ENCODE measurements around the gene FUT7.

Gene FUT7

GRCh38 chr9:137000177-137000930 lies 31.5 kb downstream of the FUT7 start:
- DNase-seq: no peak

DNA sequence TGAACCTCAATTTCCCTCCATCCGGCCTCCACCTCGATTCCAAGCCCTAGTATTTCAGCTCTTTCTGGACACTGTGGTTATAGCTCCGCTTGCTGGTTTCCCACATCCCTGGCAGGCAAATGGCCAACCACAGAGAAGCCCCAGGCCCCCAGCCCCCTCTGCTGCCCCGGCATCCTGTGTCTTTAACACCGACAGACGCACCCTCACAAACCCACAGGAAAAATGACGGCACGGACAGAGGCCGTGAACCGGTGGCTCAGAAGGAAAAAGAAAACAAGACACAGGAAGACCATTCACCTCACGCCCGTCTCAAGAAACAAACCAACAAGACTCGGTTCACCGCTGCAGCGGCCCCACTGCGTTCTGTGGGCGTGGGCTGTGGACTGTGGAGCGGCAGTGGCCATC lies 34.1 kb downstream of the FUT7 start:
- DNase-seq: no peak

GRCh38 chr9:136997371-136997770 lies 34.5 kb downstream of the FUT7 start:
- DNase-seq: no peak

DNA sequence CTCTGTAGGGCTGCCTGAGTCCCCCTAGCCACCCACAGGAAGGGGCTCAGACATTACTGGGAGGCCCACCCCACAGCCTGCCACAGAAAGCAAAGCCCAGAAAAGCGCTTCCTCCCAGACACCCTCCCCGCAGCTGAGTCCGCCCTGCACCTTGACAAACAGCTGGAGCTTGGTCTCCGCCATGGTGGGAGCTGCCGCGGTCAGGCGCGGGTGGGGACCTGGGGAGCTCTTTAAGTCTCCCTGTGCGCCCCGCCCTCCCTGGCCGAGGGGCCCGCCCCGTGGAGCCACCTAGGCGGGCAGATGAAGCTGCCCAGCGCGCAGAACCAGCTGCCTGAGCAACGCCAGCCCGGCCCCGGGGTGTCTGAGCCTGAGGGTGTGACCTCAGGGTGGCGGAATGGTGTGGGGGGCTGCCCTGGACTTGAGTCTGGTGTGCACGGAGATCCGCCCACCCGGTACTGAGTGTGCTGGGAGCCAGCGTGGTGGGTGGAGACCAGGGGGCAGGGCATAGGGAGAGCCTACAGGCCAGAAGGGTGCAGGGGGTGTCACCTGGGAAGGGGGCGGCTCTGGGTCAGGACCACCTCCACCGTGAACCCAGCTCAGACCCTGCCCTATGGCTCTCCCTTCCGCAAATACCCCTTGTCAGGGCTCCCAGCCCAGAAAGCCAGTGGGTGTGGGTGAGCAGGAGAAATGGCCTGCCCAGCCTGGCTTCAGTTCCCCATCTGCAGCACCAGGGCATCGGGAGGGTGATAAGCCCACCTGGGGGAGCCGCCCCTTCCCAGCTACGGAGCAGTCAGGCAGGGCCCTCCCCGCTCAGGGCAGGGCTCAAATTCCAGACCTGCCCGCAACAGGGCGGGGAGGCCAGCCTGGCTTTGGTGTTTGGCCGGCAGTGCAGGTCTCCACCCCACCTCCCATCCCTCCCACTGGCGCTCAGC lies 35.3 kb downstream of the FUT7 start, which contains the start of gene CLIC3:
TSS of gene CLIC3 (minus strand) at position 208 of the 932 bp plus-strand sequence. CDS start at position 183, 25 bp downstream.
- peak in 1 of 2 experiments; percentile 40 for DNase-seq

DNA sequence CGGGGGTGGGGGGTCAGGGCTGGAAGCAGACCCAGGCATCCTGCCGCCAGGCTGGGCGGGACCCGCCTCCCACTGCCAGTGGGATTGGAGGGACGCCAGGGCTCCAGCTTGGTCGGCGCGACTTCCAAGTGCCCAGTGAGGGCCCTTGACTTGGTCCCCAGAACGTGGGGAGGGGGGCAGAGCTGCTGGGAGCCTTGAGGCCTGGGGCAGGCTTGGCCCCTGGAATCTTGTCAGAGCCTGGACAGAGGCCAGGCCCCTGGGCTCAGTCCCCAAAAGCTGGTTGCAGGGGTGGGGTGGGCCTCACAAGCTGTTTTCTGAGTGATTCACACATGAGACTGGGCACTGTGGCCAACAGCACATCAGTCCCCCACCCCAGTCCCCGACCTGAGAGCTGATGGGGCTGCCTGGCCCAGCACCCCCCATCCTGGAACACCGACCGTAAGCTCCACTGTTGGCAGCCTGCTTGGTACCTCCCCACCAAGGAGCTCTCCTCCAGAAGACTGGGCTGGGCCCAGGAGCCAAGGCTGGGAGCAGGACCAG lies 36.0 kb downstream of the FUT7 start:
- DNase-seq: peak in 1 of 2 experiments; percentile 31

- no peak for DNase-seq
Observed at GRCh38 chr9:136995362-136995761, 36.5 kb downstream of the FUT7 start.

- DNase-seq: no peak
Observed at GRCh38 chr9:136994888-136995230, 37.0 kb downstream of the FUT7 start.

- no peak for DNase-seq
Observed at GRCh38 chr9:136994180-136994887, 37.6 kb downstream of the FUT7 start.

DNA sequence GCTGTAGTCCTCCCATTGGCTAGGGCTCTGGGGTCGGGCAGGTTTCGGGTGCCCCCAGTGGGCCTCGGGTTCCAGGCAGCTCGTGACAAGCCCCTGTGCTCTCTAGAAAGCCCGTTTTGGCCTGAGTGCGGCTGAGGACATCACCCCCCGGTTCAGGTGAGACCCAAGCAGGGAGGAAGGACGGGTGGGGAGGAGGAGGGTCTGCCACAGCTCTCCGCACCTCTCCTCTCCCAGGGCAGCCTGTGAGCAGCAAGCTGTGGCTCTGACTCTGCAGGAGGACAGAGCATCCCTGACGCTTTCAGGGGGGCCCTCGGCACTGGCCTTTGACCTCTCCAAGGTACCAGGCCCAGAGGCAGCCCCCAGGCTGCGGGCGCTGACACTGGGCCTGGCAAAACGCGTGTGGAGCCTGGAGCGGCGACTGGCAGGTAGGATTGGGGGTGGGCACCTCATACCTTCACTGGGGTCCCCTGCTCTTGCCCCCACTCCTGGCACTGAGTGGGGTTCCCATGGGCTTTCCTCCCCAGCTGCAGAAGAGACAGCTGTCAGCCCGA lies 39.0 kb downstream of the FUT7 start:
- no peak for DNase-seq

DNA sequence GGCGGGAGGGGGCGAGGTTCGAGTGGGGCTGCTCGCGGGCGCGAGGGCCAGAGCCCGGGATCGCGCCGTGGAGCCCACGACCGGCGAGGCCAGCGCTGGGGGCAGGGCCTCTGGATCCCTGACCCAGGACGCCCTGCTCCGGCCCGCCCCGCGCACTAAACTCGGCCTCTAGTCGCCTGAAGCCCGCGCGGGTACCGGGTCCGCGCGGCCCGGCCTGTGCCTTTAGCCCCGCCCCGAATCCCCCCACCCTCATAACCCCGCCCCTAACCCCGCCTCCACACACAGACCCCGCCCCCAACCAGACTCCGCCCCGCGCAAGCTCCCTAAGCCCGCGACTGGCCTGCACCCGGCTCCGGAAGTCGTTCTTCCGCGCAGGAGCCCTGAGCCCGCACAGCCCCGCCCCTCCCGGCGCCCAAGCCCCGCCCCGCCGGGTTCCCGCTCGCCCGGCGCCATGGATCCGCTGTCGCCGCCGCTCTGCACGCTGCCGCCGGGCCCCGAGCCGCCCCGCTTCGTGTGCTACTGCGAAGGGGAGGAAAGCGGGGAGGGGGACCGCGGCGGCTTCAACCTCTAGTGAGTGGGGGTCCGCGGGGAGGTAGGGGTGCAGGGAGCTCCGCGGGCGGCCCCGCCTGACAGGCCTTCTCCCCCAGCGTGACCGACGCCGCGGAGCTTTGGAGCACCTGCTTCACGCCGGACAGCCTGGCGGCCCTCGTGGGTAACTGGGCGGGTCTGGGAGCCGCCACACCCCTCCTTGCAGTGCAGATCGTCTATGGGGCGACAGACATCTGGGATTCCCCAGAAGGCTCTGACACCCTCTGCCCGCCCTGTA lies 39.7 kb downstream of the FUT7 start, which contains the start of gene PAXX:
TSS of gene PAXX (plus strand) at position 430 of the 826 bp plus-strand sequence. CDS start at position 452, 22 bp downstream.
- DNase-seq: peak; percentile 54 to 85

GRCh38 chr9:136990242-136990911 lies 41.5 kb downstream of the FUT7 start:
- no peak for DNase-seq

DNA sequence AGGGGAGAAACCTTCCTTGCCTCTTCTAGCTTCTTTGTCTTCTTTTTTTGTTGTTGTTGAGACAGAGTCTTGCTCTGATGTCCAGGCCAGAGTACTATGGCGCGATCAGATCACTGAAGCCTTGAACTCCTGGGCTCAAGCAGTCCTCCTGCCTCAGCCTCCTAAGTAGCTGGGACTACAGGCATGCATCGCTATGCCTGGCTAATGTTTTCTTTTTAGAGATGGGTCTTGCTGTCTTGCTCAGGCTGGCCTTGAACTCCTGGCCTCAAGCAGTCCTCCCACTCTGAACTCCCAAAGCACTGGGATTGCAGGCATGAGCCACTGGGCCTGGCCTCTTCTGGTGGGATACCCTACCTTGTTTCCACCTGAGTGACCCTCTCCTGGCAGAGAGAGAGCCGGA lies 43.0 kb downstream of the FUT7 start:
- DNase-seq: no peak

DNA sequence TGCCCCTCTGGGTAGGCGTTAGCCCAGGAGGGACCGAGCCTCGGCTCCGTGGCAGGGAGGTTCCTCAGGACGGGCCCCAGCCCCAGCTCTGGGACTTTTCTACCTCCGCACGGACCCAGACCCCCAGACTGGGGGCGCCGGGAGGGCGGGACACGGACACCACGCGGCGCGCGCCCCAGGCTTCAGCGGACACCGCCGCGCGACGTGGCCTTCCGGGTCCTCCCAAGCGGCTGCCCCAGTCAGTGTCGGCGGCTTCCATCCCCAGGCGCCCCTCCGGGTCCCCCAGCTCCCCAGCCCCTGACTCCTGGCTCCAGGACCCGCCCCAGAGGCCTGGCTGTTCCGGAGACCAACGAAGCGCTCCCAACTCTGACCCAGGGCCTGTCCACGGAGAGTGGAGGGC lies 46.0 kb downstream of the FUT7 start:
- DNase-seq: no peak

GRCh38 chr9:136985027-136985602 lies 46.8 kb downstream of the FUT7 start:
- no peak for DNase-seq

GRCh38 chr9:136984464-136985026 lies 47.3 kb downstream of the FUT7 start:
- DNase-seq: no peak

- no peak for DNase-seq
Observed at GRCh38 chr9:136983656-136984314, 48.1 kb downstream of the FUT7 start.

- DNase-seq: no peak
Observed at GRCh38 chr9:136983167-136983566, 48.7 kb downstream of the FUT7 start.

GRCh38 chr9:136982232-136983051 lies 49.4 kb downstream of the FUT7 start, which contains the start of gene LCNL1:
Gene LCNL1 (plus strand): TSS chr9:136982993. CDS start chr9:136983587, 594 bp downstream.
- no peak for DNase-seq

All from NCI-H524 (cell line).